NCI-H2227 (cell line): ENCODE measurements around the gene SMARCA2.

ENCODE experiments used
- DNase-seq: peaks from one replicate; lab custom pipeline; 2025; ENCODE audit not compliant: unreplicated experiment; lab: John Stamatoyannopoulos, UW

The SMARCA2 gene

DNA sequence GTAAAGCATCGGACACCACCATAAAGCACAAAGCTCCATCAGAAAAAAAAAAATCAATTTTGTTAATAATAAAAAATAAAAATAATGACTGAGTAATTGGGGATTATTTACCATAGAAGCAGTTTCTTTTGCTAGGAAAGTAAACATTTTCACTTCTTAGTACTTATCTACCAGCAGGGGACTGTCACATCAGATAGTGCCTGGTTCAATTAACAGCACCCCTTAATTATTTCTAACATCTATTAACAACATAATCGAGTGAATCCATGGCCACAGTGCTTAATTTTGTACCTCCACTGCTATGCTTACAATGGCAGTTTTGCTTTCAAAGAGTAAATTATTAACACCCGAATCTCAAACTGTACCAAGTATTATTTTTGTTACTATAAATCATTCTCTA lies 221.7 kb downstream of the SMARCA2 start:
- no peak for DNase-seq

DNA sequence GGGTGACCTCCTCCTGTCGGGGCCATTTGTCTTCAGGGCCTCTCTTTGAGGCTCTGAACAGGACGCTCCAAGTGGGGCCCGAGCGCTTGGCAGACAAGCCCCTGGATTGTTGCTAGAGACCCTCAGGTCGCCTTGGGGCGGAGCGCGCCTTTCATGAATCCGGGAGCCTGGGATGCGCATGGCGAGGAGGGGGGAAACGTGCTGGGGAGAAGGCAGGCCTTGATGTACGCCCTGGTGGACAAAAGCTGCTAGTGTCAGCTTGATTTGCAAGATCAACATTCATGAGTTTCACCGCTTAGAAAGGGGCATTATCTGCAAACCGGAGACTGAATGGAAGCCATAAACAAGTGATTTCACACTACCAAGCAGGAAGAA lies 226.3 kb downstream of the SMARCA2 start:
- DNase-seq = peak; percentile 85

DNA sequence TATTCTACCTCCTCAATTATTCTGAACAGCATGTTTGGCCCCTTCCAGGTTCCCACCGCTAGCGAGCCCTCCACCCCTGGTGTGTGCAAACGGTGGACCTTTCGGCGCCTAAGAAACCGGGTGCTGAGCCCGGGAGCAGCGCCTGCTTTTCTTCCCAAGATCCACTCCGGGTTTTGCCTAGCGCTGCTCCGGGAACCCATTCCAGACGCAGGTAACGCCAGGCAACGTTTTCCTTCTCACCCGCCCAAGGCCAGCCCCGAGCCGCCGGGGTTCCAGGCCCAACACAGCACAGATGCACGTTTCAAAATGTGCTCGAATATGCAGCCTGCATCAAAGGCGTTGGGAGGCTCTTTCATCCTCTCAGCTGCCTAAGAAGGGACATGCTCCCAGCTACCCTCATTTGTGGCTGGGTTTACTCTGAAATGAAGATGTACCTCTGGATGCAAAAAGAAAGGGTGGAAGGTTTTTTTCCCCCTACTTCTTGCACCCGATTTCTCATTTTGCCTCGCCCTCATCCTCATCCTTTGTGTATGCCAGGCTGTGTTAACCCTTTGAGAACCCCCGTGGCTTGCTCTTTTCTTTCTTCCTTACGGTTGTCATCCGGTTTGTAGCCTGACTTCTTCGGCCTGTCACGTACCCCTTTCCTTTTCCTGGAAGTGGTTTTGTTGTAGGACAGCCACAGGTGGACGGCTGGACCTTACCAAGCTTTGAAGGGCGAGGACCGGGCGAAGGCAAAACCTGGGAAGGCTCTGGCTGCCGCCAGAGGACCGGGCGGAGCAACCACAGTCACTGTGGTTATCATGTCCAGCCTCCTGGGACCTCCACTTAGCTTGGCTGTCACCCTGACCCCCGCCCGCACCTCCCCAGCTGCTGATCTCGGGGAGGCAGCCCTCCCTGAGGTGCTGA lies 226.9 kb downstream of the SMARCA2 start:
- peak; percentile 91 for DNase-seq

- peak; percentile 43 for DNase-seq
Observed at GRCh38 chr9:2242831-2243330, 227.7 kb downstream of the SMARCA2 start.
